Eye (tissue), 1 donor: ENCODE measurements around the gene PDE8A.
A peak's percentile ranks its signal among the peaks of the same experiment; 100 is the strongest.
"Not testable (repeated sequence)": the region's sequence is repeated elsewhere in the genome, so short reads cannot be mapped to it uniquely, and the experiment has no call there.

Source experiments
- DNase-seq: peaks from one replicate; pipeline ENCODE4 v3.0.0-alpha.2; 2015

PDE8A gene

GRCh38 chr15:85142312-85142711 lies 160.7 kb downstream of the PDE8A start:
- no peak for DNase-seq

DNA sequence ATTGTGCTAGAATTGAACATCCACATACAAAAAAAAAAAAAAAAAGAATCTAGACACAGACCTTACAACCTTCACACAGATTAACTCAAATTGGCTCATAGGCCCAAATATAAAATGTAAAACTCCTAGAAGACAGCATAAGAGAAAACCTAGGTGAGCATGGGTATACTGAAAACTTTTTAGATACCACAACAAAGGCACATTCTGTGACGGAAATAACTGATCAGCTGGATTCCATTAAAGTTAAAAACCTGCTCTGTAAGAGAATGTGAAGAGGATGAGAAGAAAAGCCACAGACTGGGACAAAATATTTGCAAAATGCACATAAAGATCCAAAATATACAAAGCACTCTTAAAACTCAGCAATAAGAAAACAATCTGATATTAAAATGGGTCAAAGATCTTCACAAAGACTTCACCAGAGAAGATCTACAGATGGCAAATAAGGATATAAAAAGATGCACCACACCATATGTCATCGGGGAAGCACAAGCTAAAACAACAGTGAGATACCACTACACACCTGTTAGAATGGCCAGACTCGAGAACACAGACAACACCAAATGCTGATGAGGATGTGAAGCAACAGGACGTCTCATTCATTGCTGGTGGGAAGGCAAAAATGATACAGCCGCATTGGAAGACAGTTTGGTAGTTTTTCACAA lies 167.9 kb downstream of the PDE8A start:
- no peak for DNase-seq

- no peak for DNase-seq
Measured at GRCh38 chr15:85150130-85150480, 168.4 kb downstream of the PDE8A start.

- DNase-seq = no peak
Measured at GRCh38 chr15:85151145-85151544, 169.5 kb downstream of the PDE8A start.

GRCh38 chr15:85151861-85152260 lies 170.2 kb downstream of the PDE8A start:
- DNase-seq = no peak

DNA sequence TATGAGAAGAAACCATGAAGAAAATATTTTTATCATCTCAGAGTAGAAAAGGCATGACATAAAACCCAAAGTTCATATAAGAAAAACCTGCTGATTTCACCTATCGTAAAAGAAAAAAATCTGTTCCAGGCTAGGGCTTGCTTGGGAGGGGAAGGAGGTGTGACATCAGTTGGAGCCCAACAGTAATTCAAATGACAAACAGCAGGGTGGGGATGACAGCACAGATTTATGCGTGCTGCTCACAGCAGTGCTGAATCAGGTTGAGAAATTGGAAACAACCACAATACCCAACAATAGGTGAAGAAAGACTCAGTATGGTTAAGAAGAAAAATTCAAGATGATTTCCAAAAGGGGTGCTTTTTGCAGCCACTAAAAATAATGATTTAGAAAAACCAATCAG lies 172.4 kb downstream of the PDE8A start:
- DNase-seq = no peak

DNA sequence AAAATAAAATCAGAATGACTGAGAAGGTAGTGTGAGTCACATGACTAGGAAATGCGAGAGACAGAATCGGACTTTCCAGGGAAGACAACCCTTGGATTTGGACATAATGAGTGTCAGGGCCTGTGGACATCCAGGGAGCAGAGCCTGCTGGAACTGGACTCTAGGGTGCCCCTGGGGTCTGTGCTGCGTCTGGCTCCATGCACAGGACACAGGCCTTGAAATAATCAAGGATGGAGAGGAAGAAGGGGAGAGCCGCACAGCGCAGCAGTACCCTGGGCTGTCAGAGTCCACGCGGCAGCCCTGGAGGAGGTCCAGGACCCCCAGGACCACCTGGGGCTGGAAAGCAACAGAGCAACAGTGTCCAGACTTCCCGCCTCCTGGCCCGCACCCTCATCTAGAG lies 173.7 kb downstream of the PDE8A start:
- no peak for DNase-seq

DNA sequence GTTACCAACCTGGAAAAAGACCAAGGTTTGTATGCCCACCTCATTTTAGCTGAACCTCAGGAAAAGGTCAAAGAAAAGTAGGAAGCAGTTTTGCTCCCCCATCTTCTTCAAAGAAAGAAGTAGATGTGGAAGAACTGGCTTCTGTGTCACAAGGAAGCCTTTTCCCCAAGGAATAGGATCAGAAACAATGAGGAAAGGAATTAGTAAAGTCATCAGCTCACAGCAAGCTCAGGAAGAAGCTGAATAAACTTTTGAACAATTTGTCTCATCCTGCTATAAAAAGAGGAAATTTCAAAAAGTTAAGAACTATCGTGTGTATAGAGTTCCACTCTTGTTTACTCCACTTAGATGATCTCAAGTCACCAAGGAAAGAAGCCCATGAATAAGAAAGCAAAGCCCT lies 174.2 kb downstream of the PDE8A start:
- no peak for DNase-seq

GRCh38 chr15:85157344-85157743 lies 175.7 kb downstream of the PDE8A start:
- DNase-seq = no peak

DNA sequence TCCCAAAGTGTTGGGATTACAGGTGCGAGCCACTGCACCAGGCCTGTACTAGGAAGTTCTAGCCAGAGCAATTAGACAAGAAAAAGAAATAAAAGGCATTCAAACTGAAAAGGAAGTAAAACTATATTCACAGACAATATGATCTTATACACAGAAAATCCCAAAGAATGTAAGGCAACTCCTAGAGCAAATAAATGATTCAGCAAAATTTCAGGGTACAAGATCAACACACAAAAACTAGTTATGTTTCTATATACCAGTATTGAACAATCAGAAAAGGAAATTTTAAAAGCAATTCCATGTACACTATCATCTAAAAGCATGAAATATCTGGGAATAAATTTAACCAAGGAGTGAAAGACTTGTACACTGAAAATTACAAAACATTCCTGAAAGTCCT lies 180.6 kb downstream of the PDE8A start:
- DNase-seq = no peak

DNA sequence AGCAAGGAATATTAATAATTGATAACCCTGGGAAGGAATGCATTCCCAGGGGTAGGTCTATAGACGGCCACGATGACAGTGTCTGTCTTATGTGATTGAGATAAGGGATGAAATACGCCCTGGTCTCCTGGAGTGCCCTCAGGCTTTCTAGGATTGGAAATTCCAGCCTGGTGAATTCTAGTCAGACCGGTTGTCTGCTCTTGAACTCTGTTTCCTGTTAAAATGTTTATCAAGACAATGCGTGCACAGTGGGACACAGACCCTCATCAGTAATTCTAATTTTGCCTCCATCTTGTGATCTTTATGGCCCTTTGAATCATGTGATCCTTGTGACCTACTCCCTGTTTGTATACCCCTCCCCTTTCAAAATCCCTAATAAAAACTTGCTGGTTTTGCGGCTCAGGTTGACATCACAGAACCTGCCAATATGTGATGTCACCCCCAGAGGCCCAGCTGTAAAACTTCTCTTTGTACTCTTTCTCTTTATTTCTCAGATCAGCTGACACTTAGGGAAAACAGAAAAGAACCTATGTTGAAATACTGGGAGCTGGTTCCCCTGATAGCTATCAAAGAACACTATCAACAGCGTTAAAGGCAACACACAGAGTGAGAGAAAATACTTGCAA lies 183.3 kb downstream of the PDE8A start:
- DNase-seq = peak; percentile 30

DNA sequence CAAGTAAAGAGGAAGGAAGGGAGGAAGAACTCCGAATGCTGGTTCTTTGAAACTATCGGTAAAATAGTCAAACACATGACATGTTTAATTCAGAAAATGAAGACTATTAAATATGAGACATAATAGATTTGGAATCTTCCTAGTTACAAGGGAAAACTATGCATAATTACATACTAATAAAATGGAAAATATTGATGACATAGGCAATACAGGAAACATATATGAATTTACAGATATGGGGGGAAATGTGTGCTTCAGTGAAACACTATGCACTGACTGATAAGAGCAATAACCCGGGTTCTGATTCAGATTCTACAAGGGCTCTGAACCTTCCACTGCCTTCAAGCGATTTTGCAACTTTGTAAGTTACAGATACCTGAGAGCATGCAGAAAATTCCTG lies 185.9 kb downstream of the PDE8A start:
- no peak for DNase-seq

DNA sequence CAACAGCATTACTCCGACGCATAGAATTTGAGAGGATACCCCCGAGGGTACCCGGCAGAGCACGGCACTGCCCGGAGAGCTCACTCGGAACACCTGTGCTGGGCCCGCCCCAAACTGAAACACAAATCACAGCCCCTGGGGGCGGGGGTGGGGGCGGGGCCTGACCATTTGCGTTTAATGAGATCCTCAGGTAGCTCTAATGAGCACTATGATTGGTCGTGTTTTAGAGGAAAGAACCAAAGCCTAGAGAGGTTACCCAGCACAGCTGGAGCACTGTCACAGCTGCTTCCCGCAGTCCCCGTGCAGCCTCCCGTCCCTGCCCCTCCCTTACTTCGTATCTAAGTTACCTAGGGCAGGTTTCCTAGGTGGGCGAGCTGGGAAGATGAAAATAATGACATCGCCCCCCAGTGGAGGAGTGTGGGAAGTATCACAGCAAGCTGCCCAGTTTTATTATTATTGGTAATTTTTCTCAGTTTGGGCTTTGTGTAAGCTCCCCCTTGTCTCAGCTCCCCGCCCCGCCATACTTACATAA lies 187.1 kb downstream of the PDE8A start:
- DNase-seq = peak; percentile 41

DNA sequence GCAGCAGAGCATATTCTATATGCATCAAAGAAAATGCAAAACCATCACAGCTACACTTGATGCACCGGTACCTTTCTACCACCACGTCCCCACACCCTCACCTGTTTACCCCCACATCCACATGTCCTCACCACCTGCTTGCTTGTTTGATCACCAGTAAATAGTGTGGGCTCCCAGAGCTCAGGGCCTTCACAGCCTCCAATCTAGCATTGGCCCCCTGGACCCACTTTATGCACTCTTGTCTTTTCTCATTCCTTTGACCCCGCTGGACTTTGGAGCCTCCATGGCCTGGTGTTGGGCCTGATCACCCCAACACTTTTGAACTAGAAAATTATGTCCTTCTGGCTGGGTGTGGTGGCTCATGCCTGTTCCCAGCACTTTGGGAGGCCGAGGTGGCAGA lies 190.1 kb downstream of the PDE8A start:
- DNase-seq = no peak

DNA sequence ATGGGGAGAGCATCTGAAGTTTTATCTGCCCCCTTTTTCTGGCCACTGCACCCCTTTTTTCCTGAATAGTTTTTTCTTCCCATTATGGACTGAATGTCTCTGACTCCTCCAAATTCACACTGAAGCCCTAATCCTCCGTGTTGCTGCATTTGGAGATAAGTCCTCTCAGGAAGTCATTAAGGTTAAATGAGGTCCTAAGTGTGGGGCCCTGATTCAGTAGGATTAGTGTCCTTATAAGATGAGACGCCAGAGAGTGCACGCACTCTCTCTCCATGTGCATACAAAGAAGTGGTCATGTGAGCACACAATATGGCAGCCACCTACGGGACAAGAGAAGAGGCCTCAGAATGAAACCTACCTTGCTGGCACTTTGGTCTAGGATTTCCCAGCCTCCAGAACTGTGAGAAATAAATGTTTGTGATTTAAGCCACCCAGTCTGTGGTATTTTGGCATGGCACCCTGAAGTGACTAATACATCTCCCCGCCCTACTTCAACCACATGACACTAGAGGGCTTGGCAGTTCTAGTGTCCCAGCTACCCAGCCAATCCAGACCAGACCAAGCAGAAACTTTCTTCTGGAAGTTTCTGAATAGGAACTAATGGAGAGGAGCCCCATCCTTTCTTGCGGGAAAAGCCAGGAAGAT lies 191.3 kb downstream of the PDE8A start:
- DNase-seq = no peak

DNA sequence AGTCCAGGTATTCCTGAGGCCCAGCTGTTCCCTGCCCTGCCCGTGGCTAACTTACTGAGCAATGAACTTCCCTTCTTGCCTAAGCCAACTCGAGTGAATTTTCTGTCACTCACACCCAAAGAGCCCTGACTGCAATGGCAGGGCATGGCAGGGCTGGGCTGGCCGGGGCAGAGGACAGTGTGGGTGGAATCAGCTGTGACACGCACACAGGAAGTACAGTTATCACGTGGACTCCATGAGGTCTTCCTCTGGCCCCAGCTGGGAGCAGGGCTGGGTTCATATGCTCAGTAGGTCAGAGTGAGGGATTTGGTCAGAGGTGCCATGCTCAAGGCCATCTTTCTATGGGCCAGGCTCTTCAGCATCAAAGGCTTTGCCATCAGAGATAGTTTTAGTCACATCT lies 192.0 kb downstream of the PDE8A start:
- not testable (repeated sequence) for DNase-seq

GRCh38 chr15:85174521-85174920 lies 192.9 kb downstream of the PDE8A start:
- no peak for DNase-seq

GRCh38 chr15:85177042-85177515 lies 195.4 kb downstream of the PDE8A start:
- DNase-seq = peak; percentile 70

GRCh38 chr15:85178308-85178707 lies 196.7 kb downstream of the PDE8A start:
- no peak for DNase-seq

DNA sequence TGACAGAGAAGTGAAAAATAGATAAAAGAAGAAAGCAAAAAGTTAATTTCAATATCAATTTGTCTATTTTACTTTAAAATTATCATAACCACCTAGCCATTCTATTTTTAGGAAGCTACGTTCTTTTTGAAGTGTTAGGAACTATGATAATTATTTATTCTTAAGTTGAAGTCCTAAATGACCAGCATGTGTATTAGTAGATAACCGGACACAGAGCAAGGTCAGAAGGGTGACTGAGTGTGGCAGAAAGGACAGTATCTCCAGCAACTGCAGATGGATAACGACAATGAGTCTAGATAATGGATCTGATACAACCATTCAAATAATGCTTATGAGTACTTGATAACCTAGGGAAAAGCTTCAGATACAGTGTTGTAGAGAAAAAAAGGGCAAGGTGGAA lies 198.0 kb downstream of the PDE8A start:
- no peak for DNase-seq

DNA sequence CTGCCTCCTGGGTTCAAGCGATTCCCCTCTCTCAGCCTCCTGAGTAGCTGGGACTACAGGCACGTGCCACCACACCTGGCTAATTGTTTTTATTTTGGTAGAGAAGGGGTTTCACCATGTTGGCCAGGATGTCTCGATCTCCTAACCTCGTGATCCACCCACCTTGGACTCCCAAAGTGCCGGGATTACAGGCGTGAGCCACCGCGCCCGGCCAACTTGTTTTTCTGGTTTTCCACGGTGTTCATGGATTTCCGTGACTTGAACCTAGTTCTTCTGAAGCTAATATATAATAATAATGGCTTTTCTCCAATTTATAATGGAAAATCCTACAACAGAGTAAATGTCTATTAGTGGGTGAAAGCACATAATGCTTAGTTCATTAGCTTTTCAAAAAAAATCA lies 203.7 kb downstream of the PDE8A start:
- not testable (repeated sequence) for DNase-seq

DNA sequence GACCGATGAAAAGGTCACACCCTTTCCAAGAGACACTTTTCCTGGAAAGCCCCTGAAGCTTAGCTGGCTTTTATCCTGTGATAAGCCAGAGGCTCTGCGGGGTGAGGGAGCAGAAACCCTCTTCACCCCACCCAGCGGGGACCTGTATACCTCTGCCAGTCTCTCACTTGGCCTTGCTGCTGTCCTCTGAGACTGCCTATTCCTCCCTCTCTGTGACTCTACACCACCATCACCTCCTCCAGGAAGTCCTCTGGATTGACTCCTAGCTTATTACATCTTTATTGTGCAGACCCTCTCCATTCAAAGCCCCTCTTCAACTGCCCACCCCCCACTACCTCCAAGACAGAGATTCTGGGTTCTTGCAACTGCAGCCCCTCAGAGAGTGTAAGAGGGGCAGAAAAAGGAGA lies 206.5 kb downstream of the PDE8A start:
- DNase-seq = not testable (repeated sequence)
